ENCODE measurements around the gene SYK. TPM values are rescaled to one million over a fixed set of nuclear protein-coding genes. Genes with fewer than 3 reads are reported as not detected.

Gene SYK
- total RNA-seq, 1 donor from 2014 or later: 12.0 TPM

DNA sequence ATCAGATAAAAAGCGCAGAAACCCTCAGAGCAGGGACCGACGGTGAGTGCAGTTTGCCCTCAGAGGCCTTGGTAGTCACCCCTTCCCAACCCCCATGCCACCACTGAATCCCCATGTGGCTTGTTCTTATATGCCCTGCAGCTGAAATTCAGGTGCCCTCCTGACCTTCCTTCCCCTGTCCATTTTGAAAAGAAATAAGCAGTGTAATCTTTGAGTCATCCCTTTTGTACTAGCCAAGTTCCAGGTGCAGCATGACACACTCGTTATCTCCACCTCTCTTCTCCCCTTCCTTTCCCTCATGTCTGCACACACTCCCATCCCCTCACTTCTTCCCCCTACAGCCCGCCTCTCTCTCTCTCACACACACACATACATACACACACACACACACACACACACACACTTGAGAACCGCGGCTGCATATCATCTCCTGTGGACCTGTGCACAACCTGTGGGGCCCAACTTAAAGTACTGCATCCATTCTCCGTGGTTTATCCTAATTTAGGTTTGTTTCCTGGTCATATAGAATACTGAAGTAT, 53.1 kb downstream of the SYK start:
- intact Hi-C loops (cut with DNase I): no loop called here
- no peaks in the 10 kb centered on the region for H3K36me3 ChIP-seq
- H3K27ac ChIP-seq: no peak overlapping the region
- no peak overlapping the region for H3K4me3 ChIP-seq
- no peak for DNase-seq (ENCODE audit: extremely low spot score in 2 of 2)
- TF ChIP-seq POLR2AphosphoS5 (IDR thresholded peaks at IDR 0.05; ENCODE audit: insufficient read depth in 1 of 2, low read depth in 1 of 2): no peak
- TF ChIP-seq, protein P1, sequence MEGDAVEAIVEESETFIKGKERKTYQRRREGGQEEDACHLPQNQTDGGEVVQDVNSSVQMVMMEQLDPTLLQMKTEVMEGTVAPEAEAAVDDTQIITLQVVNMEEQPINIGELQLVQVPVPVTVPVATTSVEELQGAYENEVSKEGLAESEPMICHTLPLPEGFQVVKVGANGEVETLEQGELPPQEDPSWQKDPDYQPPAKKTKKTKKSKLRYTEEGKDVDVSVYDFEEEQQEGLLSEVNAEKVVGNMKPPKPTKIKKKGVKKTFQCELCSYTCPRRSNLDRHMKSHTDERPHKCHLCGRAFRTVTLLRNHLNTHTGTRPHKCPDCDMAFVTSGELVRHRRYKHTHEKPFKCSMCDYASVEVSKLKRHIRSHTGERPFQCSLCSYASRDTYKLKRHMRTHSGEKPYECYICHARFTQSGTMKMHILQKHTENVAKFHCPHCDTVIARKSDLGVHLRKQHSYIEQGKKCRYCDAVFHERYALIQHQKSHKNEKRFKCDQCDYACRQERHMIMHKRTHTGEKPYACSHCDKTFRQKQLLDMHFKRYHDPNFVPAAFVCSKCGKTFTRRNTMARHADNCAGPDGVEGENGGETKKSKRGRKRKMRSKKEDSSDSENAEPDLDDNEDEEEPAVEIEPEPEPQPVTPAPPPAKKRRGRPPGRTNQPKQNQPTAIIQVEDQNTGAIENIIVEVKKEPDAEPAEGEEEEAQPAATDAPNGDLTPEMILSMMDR (IDR thresholded peaks at IDR 0.05): no peak
- TF ChIP-seq POLR2A (IDR thresholded peaks at IDR 0.05): no peak
- H3K9me3 ChIP-seq: no peaks in the 10 kb centered on the region
- H3K4me1 ChIP-seq: no peaks in the 10 kb centered on the region
- H3K27me3 ChIP-seq: no peaks in the 10 kb centered on the region

DNA sequence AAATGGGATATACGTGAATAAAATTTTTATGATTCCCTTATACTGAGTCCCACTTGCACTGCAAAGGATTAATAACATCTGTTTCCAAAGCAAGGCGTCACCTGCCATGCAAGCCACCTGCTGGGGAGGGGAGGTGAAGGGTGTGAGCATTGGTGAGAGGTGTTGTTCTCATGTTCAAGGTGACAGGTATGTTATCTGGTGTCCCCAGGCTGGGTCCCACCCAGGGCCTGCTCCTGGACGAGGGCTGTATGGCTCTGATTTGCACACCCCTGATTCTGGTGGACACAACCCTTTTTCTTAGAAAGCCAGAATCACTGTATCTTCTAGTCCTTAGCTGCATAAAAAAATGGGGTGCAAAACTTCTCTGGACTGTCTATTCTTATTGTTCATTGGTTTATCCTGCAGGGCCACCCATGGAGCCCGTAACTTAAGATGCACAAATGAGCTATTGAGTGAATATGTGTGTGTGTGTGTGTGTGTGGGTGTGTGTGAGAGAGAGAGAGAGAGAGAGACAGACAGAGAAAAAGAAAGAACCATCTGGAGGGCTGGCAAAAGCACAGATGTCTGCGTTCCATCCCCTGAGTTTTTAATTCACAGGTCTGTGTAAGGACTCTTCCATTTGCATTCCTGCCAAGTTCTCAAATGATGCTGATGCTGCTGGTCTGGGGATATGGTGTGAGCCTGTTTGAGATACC, 53.7 kb downstream of the SYK start:
- Histone ChIP-seq H3K27ac (no peak overlapping the region), H3K9me3 (no peaks in the 10 kb centered on the region), H3K4me3 (no peak overlapping the region), H3K4me1 (no peaks in the 10 kb centered on the region), H3K27me3 (no peaks in the 10 kb centered on the region), H3K36me3 (no peaks in the 10 kb centered on the region)
- intact Hi-C loops (cut with DNase I): no loop called here
- peak; percentile 54 to 64 for DNase-seq (ENCODE audit: extremely low spot score in 2 of 2)
- TF ChIP-seq POLR2AphosphoS5 (IDR thresholded peaks at IDR 0.05; ENCODE audit: insufficient read depth in 1 of 2, low read depth in 1 of 2): no peak
- TF ChIP-seq, protein P1 (IDR thresholded peaks at IDR 0.05): no peak
- TF ChIP-seq POLR2A (IDR thresholded peaks at IDR 0.05): no peak

DNA sequence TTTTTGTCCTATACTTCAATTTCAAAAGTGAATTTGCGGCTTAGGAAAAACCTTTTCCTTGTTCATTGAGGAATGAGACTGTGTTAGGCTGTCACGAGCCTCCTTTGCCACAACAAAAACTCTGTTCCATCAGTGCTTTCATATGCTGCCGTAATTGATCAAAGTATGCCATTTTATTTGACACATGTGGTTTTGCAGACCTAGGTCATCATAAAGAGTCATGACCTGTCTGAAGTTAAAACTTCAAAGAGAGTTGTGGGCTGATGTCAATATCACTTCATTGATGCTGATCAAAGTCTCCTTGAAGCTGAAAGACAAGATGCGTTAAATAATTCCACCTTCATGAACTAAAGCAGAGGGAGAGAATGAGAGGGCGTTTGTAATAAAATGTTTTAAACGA, 55.5 kb downstream of the SYK start:
- DNase-seq (ENCODE audit: extremely low spot score in 2 of 2): no peak

DNA sequence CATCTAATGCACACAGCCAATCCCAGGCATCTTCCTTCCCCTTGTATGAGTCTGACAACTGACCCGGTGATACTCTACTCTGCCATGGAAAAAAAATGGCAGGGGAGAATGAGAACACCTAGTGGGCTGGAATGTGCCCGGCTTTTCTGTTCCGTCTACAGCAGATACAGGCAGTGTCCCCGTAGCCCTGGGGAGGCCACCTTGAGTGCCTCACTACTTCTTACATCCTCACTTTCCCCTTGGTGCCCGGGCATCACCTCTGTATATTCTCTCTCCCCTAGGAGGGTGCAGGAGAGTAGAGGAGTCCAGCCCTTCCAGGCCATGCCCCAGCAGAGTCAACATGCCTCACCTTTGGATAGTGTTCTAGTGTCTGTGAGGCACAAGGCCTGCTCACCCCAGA, 56.2 kb downstream of the SYK start:
- TF ChIP-seq POLR2AphosphoS5 (IDR thresholded peaks at IDR 0.05; ENCODE audit: insufficient read depth in 1 of 2, low read depth in 1 of 2): no peak
- TF ChIP-seq, protein P1 (IDR thresholded peaks at IDR 0.05): no peak
- TF ChIP-seq POLR2A (IDR thresholded peaks at IDR 0.05): no peak
- H3K36me3 ChIP-seq: no peaks in the 10 kb centered on the region
- no peak overlapping the region for H3K27ac ChIP-seq
- H3K4me3 ChIP-seq: no peak overlapping the region
- no peaks in the 10 kb centered on the region for H3K27me3 ChIP-seq
- H3K9me3 ChIP-seq: no peaks in the 10 kb centered on the region
- no peaks in the 10 kb centered on the region for H3K4me1 ChIP-seq
- intact Hi-C loops (cut with DNase I): no loop called here
- peak in 1 of 2 donors; percentile 72 for DNase-seq (ENCODE audit: extremely low spot score in 2 of 2)

More for the DNA sequence above, 55.5 kb downstream of the SYK start:
- Histone ChIP-seq H3K36me3 (no peaks in the 10 kb centered on the region), H3K27ac (no peak overlapping the region), H3K9me3 (no peaks in the 10 kb centered on the region), H3K4me1 (no peaks in the 10 kb centered on the region), H3K4me3 (no peak overlapping the region), H3K27me3 (no peaks in the 10 kb centered on the region)
- TF ChIP-seq, protein P1 (IDR thresholded peaks at IDR 0.05): no peak
- TF ChIP-seq POLR2AphosphoS5 (IDR thresholded peaks at IDR 0.05; ENCODE audit: insufficient read depth in 1 of 2, low read depth in 1 of 2) (no peak), POLR2A (IDR thresholded peaks at IDR 0.05) (no peak)
- intact Hi-C loops (cut with DNase I): no loop called here

DNA sequence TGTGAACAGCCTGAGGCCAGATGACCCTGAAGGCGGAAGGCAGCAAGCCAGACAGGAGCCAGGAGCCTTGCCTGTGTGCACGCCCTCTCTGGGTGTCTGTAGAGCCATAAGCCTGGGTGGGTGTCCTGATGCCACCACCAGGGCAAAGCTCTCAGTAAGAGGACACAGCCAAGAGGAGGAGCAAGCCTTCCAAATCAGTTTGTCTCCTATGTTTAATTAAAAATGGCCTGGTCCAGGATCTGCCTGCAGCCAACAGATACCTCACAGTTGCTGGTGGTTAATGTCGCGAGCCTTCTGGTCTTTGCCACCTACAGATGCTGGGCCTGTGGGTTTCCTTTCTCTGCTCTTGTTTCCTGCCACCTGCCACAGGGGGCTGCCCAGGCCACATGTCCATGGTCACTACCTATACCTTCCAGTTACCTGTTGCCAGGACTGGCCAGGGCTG, 56.9 kb downstream of the SYK start:
- H3K9me3 ChIP-seq: no peaks in the 10 kb centered on the region
- intact Hi-C loops (cut with DNase I): no loop called here
- no peaks in the 10 kb centered on the region for H3K27me3 ChIP-seq
- H3K4me1 ChIP-seq: no peaks in the 10 kb centered on the region
- peak in 1 of 2 donors; percentile 49 for DNase-seq (ENCODE audit: extremely low spot score in 2 of 2)
- H3K27ac ChIP-seq: no peak overlapping the region
- H3K4me3 ChIP-seq: no peak overlapping the region
- no peaks in the 10 kb centered on the region for H3K36me3 ChIP-seq
- no peak for TF ChIP-seq POLR2AphosphoS5 (IDR thresholded peaks at IDR 0.05; ENCODE audit: insufficient read depth in 1 of 2, low read depth in 1 of 2)
- TF ChIP-seq, protein P1 (IDR thresholded peaks at IDR 0.05): no peak
- TF ChIP-seq POLR2A (IDR thresholded peaks at IDR 0.05): no peak

Measured in vagina (tissue), 2 donors.